DMS79 (cell line): Measurements from ENCODE around the gene TIMM21.

Source experiments
- DNase-seq: peaks from one replicate; lab custom pipeline; 2025; lab: John Stamatoyannopoulos, UW

The TIMM21 gene

DNA sequence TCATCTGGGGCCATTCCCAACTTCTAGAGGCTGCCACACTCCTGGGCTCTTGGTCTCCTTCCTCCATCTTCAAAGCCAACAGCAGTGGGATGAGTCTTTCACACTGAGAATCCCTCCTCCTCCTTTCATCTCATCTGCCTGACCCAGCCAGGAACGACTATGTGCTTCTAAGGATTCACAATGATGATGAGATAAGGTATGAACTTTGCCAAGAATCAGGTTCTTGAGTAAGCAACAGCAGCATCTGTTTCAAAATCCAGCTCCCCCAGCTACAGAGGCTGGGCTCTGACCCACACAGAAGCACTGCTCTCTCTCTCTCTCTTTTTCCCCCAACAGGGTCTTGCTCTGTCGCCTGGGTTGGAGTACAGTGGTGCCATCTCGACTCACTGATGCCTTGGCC lies 46.4 kb downstream of the TIMM21 start:
- DNase-seq, result no peak

DNA sequence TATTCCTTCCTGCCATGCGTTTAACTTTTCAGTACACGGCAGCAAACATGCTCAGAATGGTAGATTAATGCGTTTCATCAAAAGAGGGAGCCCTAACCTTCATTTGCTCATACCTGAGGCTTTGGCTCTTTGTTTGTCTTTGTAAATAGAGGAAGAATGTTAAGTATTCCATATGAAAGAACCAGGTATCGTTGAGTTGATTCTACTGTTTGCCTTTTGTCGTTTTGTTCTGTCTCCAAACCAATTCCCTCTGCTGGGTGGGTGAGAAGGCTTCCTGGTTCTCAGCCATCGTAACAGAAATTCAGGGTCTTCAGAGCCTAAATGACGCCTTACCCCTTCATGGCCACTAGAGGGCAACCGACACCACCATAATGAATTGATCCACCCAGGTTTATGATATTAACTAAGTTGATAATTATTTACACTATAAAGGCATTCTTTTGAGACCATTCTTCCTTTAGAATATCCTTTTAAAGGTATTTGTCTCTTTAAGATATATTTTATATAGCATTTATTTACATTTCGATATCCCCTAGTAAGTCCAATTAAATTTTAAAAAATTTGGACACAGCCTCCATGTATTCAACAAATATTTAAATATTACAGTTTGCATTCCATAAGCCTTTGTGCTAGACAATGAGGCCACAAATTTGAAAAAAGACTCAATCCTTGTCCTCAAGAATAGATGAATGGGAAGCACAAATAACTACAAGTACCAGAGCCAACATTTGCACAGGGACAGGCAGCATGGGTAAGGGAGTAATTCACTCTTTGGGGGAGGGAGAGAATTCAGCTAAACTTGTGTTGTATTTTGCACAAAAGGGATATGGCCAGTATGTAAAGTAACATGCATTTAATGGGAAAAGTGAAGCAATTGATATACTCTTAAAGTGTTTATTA lies 48.1 kb downstream of the TIMM21 start:
- DNase-seq, result peak; percentile 16

- DNase-seq, result no peak
Measured at GRCh38 chr18:74197705-74198341, 49.5 kb downstream of the TIMM21 start.

DNA sequence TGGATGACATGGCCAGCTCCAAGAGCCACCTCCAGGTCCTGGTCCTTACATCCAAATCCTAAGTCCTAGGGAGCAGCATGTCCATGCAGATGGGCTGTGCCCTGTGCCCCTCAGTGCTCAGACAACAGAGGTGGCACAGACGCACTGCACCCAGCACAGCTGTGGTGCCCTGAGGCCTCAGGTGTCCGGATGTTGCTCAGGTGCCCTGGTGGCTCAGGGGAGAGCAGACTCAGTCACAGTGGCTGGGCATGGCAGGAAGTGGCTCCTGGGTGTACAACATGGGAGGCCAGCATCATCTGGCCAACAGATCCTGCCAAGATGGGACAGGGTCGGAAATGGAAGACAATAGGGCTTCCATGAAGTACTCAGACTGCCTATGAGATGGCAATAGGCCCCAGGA lies 50.1 kb downstream of the TIMM21 start:
- no peak for DNase-seq

DNA sequence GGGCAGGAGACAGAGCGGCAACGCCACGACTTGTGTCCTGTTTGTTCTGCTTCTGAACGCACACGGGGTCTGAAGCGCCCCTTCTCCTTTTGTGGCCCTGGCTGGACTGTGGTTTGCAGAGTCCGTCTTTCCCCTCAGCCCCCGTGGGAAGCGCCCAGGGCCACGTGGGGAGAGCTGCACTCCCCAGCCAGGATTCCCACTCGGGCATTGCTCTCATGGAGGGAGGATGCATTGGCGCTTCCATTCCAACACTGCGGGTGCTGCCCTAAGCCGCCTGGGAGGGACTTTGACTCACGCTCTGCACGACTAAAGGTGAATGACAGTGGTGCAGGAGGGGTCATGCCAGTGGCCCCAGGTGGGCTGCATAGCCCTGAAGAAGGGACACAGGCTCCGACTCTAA lies 52.5 kb downstream of the TIMM21 start:
- DNase-seq, result no peak

DNA sequence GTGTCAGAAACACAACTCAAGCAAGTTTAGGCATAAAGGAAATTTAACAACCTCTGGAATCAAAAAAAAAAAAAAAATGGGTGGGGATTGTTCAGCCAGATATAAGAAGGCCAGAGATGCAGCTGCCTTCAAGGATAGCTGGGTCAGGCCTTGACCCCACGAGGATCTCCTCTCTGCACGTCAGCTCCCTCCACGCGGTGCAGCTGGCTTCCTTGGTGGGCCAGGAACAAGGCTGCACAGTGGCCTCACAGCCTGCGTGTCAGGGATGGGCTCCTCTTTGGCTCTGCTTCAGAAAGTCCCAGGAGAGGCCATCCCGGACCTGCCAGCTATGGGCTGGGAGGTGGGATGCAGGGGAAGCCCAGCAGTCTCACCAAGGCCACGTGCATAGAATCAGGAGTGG lies 55.5 kb downstream of the TIMM21 start:
- DNase-seq, result no peak

DNA sequence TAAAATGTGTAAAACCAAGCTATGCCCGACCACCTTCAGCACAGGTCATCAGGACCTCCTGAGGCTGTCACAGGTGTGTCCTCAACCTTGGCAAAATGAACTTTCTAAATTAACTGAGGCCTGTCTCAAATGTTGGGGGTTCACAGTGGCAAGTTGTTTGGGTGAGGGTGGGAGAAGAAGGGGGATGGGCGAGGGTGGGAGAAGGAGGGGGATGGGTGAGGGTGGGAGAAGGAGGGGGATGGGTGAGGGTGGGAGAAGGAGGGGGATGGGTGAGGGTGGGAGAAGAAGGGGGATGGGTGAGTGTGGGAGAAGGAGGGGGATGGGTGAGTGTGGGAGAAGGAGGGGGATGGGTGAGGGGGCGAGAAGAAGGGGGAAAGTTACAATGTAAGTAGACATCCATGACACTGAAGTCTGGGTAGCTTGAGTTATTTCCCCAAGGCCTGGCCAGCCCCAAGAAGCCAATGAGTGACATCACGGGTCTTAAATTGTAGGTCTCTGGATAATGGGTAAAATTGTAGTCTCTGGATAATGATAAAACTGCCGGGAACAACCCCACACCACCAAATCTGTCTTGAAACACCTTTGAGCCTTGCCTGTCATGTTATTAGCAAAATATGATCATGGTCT lies 56.3 kb downstream of the TIMM21 start:
- DNase-seq, result no peak
